Panc1 (cell line): ENCODE measurements around the gene STK35.

ENCODE experiments used
- POLR2AphosphoS5 ChIP-seq: IDR thresholded peaks from 2 replicates; pipeline ENCODE4 v1.6.1; 2012; ENCODE audit warnings: mild to moderate bottlenecking, low read depth, low read length, moderate library complexity
- REST ChIP-seq, 2 experiments: IDR thresholded peaks; 2 replicates each; pipeline ENCODE4 v1.6.1; 2011 to 2012; ENCODE audit warnings: low read depth in 2 of 2, control low read depth in 1 of 2, low read length in 1 of 2, mild to moderate bottlenecking in 1 of 2, moderate library complexity in 1 of 2; ENCODE audit not compliant: insufficient read depth in 1 of 2
- TCF7L2 ChIP-seq: IDR thresholded peaks from 2 replicates; pipeline ENCODE4 v1.6.1; 2011; ENCODE audit warnings: mild to moderate bottlenecking, low read depth, low read length, inconsistent platforms
- TF ChIP-seq, protein P1 (sequence below): fragments of 450-650 bp; IDR thresholded peaks from 2 replicates; pipeline ENCODE4 v1.5.1; 2017; ENCODE audit warnings: mild to moderate bottlenecking

DNA sequence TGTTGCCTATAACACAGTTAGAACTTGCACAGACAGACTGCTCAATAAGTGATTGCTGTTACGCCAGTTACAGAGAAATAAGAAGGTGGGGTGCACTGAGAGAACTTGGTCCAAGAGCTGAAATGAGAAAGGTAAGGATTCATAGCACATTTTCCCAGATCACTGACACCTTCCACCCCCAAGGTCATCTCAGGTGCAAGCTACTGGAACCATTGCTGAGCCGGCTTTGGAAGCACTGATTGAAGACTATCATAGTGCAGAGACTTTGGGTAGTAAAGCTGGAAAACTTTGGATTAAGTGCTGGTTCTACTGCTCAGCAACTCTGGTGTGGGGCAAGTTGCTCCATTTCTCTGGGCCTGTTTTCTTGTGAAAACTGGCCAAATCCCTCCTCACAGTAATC is 38.1 kb downstream of the STK35 start:
- TF ChIP-seq, protein P1, sequence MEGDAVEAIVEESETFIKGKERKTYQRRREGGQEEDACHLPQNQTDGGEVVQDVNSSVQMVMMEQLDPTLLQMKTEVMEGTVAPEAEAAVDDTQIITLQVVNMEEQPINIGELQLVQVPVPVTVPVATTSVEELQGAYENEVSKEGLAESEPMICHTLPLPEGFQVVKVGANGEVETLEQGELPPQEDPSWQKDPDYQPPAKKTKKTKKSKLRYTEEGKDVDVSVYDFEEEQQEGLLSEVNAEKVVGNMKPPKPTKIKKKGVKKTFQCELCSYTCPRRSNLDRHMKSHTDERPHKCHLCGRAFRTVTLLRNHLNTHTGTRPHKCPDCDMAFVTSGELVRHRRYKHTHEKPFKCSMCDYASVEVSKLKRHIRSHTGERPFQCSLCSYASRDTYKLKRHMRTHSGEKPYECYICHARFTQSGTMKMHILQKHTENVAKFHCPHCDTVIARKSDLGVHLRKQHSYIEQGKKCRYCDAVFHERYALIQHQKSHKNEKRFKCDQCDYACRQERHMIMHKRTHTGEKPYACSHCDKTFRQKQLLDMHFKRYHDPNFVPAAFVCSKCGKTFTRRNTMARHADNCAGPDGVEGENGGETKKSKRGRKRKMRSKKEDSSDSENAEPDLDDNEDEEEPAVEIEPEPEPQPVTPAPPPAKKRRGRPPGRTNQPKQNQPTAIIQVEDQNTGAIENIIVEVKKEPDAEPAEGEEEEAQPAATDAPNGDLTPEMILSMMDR, result no peak
- TF ChIP-seq POLR2AphosphoS5 (no peak), TCF7L2 (no peak), REST (IDR thresholded peaks at IDR 0.05; ENCODE audit: insufficient read depth in 1 of 2, low read depth in 2 of 2, low read length in 1 of 2) (no peak)
